Choroid plexus epithelial cell (primary cell): Measurements from ENCODE around the gene ANO4.

Experiments used
- DNase-seq: peaks from one replicate; pipeline ENCODE4 v3.0.0-alpha.2; 2010; ENCODE audit warnings: low read depth
- H3K4me3 ChIP-seq: 2 replicates; pipeline ENCODE4 v1.5.1; 2011; ENCODE audit warnings: low read depth, mild to moderate bottlenecking, control low read depth, low read length, moderate library complexity
- CTCF ChIP-seq: conservative IDR thresholded peaks from 2 replicates; pipeline ENCODE4 v1.5.1; 2011; ENCODE audit warnings: low read depth, mild to moderate bottlenecking, control low read depth, inconsistent platforms, low read length, moderate library complexity

Gene ANO4

DNA sequence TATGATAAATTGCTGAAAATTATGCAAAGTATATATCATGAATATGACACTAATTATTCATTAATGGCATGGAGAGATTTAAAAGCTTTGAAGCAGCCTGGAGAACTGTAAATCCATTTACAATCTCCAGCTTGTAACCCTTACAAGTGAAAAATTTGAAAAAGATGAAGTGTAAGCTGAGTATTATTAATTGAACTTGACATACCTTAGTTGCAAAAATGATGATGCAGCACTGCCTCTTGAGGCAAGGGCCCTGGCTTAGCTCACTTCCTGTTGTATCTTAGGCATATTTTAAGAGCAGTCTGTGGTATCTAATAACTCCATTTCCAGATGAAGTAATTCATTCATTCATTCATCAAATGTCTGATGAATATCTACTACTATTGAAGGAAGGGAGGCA is 158.6 kb downstream of the ANO4 start:
- no peak for TF ChIP-seq CTCF
- DNase-seq, result peak; percentile 30
- H3K4me3 ChIP-seq, result no peak overlapping the region

GRCh38 chr12:100953677-100954076 is 159.1 kb downstream of the ANO4 start:
- TF ChIP-seq CTCF, result no peak
- no peak overlapping the region for H3K4me3 ChIP-seq
- DNase-seq, result no peak

- DNase-seq, result no peak
- no peak for TF ChIP-seq CTCF
- no peak overlapping the region for H3K4me3 ChIP-seq
Measured at GRCh38 chr12:100954118-100954517, 159.5 kb downstream of the ANO4 start.

- no peak for TF ChIP-seq CTCF
- DNase-seq, result peak; percentile 79
- H3K4me3 ChIP-seq, result no peak overlapping the region
Measured at GRCh38 chr12:100955139-100955538, 160.6 kb downstream of the ANO4 start.

DNA sequence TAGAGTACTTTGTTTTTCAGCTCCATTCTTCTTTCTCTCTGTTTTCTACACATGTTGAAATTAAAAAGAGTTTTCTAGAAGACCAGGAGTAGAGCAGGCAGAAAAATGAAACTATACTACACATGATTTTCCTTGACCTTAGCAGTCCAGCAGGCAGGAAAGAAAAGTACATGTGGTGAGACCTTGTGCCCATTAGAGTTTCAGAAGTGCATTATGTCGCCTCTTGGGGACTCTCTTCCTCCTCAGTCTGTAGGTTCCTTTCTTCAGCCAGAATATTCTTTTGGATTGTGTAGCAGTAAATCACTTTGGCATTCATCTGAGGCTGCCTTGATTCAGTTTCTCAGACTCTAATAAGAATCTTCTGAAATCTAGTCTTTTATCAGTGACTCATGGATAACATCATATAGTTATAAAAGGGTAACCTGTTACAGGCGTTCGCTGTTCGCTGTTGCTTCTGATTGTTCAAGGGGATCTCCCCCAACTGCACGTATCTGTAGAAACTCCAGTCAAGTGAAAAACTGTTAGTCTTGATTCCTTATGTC is 161.8 kb downstream of the ANO4 start:
- peak; percentile 15 for DNase-seq
- H3K4me3 ChIP-seq, result no peak overlapping the region
- TF ChIP-seq CTCF, result no peak

- H3K4me3 ChIP-seq, result no peak overlapping the region
- DNase-seq, result peak; percentile 72
- TF ChIP-seq CTCF, result no peak
Measured at GRCh38 chr12:100959481-100959880, 164.9 kb downstream of the ANO4 start.

GRCh38 chr12:100962086-100962712 is 167.6 kb downstream of the ANO4 start:
- no peak overlapping the region for H3K4me3 ChIP-seq
- TF ChIP-seq CTCF, result no peak
- DNase-seq, result peak; percentile 28
